GM21447 (cell line): ENCODE measurements around the gene SPO11.

Experiments
- ATAC-seq: cut with Tn5 transposase; IDR thresholded peaks from one replicate; pipeline ENCODE4 v1.9.1; 2021; ENCODE audit not compliant: unreplicated experiment

SPO11 gene

GRCh38 chr20:57374343-57374930 lies 44.8 kb downstream of the SPO11 start:
- ATAC-seq: no peak

- ATAC-seq: no peak
Measured at GRCh38 chr20:57374931-57375651, 45.5 kb downstream of the SPO11 start.

- ATAC-seq: no peak
Measured at GRCh38 chr20:57375652-57376230, 46.1 kb downstream of the SPO11 start.

GRCh38 chr20:57377350-57377749 lies 47.7 kb downstream of the SPO11 start:
- ATAC-seq: no peak

GRCh38 chr20:57378107-57378506 lies 48.5 kb downstream of the SPO11 start:
- ATAC-seq: no peak

GRCh38 chr20:57378646-57379262 lies 49.2 kb downstream of the SPO11 start:
- ATAC-seq: no peak

- ATAC-seq: no peak
Measured at GRCh38 chr20:57379263-57379647, 49.7 kb downstream of the SPO11 start.

- no peak for ATAC-seq
Measured at GRCh38 chr20:57380081-57380750, 50.6 kb downstream of the SPO11 start.

- no peak for ATAC-seq
Measured at GRCh38 chr20:57381596-57382503, 52.2 kb downstream of the SPO11 start.

- no peak for ATAC-seq
Measured at GRCh38 chr20:57382516-57382915, 52.9 kb downstream of the SPO11 start.

GRCh38 chr20:57383447-57384347 lies 54.1 kb downstream of the SPO11 start:
- no peak for ATAC-seq

GRCh38 chr20:57384486-57384885 lies 54.9 kb downstream of the SPO11 start:
- no peak for ATAC-seq

- ATAC-seq: no peak
Measured at GRCh38 chr20:57384953-57385761, 55.6 kb downstream of the SPO11 start.

GRCh38 chr20:57385940-57386339 lies 56.3 kb downstream of the SPO11 start:
- ATAC-seq: no peak

- ATAC-seq: no peak
Measured at GRCh38 chr20:57386762-57387161, 57.2 kb downstream of the SPO11 start.

GRCh38 chr20:57387463-57387862 lies 57.9 kb downstream of the SPO11 start:
- no peak for ATAC-seq

- ATAC-seq: no peak
Measured at GRCh38 chr20:57387945-57388371, 58.4 kb downstream of the SPO11 start.

GRCh38 chr20:57388953-57389694 lies 59.5 kb downstream of the SPO11 start:
- ATAC-seq: peak; percentile 25
